Cortex of kidney (tissue), 1 donor: Measurements from ENCODE around the gene ADCY1.

Source experiments
- DNase-seq: peaks from one replicate; lab custom pipeline; 2025; lab: John Stamatoyannopoulos, UW

ADCY1 gene

DNA sequence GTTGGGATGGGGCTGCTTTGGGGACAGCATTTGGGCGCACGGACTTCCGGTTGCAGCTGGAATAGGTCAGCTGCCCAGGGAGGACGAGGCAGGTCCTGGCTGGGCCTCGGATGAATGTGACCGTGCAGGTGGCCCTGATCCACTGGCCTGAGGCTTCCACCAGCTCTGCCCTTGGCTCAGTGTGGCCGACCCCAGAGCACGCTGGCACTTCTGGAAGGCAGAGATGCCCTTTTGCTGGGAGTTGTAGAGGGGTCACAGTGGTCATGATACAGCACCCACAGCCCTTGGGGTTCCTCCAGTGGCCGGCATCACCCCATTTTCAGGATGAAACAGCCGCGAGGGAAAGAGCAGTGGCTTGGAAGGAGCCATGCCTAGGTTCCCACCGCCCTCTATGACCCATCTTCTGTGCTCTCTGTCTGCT, 19.0 kb downstream of the ADCY1 start:
- no peak for DNase-seq

DNA sequence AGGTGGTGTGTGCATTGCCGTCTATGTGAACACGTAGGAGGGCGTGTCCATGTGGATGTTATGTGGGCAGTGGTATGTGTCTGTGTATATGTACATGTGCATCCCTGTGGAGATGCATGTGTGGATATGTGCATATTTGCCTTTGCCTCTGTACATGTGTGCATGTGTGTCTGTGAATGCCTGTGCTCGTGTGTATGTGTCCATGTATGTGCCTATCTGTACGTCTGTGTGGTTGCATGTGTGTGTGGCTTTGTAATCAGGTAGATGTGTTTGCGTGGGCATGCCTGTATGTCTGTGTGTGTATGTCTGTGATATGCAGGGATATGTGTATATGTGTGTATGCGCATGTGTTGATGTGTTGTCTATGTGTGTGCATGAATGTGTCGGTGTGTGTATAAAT, 19.7 kb downstream of the ADCY1 start:
- DNase-seq, result no peak

DNA sequence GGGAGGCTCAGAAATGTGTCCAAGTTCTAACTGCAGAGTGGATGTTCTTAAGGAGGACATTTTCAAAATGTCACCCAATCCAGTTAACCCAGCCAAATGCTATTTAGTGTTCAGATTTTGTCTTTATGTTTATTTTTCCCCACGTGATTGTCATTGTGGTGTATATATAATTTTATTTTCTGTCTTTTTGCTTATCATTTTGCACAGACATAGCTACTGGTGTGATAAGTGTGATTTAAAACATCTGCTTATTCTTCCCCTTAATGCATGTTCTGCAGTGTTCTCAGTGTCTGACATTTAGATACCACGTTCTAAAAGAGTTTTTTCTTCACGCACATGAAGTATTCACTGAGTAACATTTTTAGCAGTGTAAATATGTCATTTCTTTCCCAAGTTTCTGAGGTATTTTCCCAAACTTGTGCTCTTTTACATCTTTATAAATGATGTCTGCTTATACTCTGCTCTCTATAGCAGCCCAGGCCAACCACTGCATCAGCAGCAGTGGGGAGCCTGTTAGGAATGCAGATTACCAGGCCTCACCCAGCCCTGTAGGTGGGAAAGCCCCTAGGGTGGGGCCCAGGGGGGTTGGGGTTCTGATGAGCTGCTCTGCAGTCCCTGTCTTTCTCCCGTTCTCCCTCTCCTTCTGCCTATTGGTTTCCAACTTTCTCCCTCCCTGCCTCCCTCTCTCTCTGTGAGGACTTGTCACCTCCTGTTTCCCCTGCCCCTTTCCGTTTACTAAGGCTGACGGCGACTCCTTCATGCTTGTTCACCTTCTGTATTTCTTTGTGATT, 20.8 kb downstream of the ADCY1 start:
- no peak for DNase-seq

DNA sequence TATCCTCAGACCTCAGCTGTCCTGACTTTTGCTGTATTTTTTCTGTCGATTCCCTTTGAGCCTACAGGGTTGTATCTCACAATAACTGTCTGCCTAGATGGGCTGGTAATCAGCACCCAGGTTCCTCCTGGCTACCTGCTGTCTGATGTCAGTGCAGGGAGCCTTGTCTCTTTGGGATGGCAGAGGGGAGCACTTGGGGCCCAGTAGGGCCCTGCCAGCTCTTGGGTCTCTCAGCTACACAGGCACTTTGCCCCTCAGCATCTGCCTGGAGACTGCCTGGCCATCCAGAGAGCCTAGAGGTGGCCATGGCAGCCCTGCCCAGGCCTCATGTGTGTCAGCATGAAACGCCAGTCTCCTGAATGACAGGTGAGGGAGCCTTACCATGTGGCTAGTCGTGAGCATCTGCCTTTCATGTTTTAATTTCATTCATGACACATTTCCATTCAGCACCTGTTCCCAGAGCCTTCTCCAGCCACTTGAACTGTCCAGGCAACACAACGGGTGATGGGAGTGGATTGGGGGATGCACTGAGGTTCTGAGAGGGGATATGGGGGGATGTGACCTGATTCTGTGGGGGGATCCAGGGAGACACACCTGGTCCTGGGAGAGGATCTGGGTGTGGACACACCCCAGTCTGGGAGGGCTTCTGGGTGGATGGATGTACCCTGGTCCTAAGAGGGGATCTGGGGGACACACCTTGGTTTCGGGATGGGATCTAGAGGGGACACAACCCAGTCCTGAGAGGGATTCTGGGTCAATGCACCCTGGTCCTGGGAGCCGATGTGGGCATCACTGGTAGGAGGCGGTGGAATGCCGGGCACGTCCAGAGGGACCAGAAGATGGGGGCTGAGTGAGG, 21.9 kb downstream of the ADCY1 start:
- DNase-seq, result no peak

DNA sequence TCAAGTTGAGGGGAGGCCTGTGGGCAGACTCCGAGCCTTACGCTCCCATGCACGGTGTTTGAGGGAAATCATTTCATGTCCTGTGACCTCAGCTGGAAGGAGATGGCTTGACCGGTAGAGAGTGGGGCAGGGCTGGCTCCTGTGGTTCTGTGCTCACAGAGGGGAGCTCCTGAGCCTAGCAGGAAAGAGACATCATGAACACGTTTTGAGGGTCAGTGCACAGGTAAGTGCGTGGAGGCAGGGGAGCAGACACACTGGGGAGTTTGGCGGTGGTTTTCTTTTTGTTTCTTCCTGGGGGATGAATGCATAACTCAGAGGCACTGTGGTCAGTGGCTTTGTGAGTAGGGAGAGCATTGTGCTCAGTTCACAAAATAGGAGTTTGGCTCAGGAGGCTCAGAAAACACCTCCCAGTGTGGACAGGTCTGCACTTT, 22.5 kb downstream of the ADCY1 start:
- no peak for DNase-seq

DNA sequence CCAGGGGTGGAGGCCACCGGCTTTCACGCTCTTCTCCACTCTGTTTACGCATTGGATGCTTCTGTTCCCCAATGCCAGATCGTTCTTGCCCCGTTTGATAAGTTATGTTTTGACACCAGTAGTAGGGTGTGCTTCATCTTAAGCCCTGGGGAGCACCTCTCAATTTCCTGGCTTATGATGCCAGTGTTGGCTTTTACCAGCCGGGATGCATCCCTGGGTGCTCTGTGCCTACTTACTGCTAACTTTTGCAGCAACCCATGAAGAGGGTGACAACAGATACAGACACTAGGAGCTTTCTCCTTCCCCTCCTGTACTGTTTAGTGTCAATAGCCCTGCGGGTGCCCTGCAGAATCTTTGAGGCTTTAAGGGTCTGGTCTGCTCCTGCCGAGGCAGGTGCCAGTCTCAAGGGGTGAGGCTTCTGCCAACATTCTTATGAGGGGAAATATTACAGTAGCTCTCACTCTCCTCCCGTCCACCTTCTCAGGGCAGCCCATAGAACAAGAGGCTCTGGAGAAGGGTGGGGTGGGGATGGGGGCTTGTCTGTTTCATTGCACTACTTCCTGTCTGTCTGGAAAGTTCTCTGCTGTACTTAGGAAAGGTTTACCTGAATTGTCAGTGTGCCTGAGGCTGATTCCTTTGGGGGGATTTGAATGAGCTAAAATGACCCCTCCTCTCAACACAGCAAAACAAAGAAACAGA, 23.3 kb downstream of the ADCY1 start:
- no peak for DNase-seq

DNA sequence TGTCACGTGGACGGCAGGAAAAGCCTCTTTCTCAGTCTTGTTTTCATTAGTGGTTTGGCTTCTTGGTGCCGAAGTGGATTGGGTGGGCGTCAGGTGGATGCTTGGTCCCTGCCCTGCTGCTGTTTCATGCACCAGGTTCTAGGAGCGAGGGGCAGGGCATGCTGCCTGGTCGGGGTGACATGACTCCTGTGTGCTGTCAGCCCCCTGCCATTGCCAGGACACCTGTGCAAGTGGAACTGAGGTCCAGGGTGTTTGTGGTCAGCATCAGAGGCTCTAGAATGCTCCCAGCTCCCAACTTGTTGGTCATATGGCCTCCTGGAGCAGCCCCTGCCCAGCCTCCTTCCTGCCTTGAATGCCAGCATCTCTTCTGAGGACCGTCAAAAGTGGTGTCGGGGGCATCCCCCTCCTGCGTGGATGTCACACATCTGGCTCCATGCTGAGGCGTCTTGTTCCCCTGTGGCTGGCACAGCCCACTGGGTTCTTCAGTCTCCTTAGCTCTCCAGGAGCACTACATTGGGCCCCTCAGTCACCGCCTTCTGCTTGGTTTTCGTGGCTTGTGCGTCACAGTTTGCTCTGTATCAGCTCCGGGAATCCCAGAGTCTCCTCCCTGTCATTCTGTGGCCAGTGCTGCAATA, 24.8 kb downstream of the ADCY1 start:
- DNase-seq, result no peak

DNA sequence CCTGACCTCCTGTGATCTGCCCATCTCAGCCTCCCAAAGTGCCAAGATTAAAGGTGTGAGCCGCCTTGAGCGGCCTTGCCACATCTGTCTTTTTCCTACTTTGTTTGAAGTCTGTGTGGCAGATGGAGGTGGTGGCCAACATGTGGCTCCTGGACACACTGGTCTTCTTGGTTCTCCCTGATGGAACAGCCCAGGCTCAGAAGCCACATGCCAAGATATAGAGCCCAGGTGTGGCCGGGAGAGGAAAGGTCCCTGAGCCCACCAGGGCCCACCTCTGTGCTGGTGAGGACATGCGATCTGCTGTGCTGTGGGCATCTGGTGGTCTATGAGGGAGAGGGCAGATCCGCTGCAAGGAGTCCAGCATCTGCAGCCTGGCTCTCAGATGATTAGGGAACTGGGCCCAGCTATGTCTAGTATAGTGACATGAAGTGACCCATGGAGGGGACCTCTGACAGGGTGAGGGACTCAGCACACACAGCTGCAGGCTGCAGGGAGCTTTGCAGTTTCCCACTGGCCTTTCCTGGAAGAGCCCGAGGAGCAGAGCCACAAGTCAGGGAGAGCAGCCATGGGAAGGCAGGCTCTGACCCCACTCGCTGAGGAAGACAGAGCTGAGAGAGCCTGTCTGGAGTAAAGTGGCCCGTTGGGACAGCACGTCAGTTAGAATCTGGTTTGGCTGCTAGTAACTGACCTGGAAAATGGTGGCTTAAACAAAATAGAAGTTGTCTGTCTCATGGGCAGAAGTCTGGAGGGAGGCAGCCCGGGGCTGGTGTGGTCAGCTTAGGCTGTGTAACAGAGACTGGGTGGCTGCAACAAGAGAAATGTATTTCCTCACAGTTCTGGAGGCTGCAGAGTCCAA, 25.9 kb downstream of the ADCY1 start:
- DNase-seq, result no peak

DNA sequence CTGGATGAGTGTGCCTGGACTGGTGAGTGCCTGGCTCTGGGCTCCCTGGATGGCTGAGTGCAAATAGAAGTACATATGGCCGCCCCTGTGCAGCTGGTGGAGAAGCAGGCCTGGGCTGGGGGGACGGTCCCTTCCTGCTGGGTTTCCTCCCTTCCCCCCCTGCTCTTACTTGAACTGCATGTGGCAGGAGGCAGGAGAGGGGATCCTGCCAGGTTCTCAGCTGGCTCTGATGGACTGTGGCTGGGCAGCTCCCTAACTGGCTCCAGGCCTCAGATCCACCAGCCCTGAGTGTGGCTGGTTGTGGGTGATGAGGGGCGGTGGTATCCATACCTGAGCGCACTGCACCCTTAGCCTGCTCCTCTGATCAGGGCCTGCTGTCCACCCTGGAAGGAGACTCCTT, 26.9 kb downstream of the ADCY1 start:
- no peak for DNase-seq

DNA sequence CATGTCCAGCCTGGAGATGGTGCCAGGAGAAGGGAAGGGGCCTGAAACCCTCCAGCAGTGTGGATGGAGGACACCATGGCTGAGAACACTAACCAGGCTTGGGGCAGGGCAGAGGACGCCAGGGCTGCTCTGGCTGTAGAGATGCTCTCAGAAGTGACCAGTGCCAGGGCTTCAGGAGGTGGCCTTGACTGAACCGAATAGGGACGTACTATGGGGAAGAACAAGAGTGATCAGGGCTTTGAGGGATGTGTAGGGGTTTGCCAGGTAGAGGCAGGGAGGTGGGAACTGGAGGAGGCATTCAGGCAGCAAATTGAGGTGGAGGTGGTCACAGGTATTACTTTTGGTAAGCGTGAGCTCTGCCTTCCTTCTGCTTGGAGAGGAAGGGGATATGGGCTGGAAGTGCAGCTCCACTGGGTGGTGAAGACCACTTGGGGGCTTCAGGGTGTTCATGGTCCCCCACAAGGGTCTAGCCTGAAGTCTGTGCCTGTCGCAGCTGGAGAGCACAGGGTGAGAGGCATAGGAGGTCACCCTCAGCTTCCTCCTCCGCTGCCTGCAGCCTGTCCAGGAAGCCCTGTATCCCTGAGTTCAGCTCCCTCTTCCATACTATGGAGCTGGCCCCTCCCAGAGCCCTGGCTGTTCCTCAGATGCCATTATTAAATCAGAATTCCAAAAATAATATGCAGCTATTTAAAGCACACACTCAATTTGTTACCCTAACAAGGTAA, 27.8 kb downstream of the ADCY1 start:
- DNase-seq, result no peak

DNA sequence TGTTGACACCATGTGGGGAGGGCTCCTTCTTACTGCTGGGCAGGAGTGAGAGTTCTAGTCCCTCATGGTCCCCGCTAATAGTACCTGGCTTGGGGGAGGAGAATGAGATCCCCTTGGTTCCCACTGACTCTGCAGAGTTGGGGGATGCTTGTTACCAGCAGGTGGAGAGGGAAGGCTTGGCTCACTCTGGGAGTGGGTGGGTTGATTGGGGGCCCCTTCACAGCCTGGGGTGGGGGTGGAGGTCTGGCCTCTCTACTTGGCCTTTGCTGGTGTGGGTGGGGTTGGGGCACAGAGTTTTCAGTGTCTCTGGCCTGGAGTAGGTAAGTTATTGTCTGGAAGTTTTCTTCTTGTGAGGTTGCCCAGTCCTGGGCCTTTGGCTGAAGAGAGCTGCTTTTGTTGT, 31.9 kb downstream of the ADCY1 start:
- no peak for DNase-seq

DNA sequence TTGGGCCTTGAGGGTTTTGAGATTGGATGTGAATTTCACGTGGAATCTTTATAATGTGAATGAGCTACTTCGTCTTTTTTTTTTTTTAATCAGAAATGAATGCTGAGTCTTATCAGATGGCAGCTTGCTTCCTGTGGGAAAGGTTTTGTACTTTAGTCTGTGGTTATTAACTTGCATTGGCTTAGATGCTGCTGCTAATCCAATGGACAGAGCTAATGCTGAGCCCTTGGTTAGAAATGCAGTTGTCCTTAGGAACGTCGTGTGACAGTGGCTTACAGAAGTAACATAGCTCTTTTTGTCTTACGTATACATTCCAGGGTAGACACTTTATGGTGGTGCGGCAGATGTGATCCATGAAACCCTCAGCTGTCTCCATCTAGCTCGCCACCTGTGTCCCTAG, 32.8 kb downstream of the ADCY1 start:
- no peak for DNase-seq

DNA sequence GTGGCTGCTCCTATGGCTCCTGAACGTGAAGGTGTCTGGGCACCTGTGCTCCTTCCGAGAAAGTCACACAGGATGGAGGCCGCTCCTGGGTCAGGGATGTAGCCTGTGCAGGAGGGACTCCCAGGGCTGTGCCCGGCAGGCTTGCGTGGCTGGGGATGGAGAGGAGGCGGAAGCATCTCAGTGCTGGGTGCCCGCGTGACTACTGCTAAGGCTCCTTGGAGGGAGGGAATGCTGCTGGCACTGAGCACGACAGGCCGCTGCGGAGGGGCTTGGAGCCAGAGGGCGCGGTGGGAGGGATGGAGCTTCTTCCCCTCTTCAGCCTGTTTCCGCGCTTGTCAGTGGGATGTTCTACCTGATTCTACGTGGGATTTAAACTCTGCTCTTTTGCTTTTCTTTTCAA, 35.0 kb downstream of the ADCY1 start:
- no peak for DNase-seq

DNA sequence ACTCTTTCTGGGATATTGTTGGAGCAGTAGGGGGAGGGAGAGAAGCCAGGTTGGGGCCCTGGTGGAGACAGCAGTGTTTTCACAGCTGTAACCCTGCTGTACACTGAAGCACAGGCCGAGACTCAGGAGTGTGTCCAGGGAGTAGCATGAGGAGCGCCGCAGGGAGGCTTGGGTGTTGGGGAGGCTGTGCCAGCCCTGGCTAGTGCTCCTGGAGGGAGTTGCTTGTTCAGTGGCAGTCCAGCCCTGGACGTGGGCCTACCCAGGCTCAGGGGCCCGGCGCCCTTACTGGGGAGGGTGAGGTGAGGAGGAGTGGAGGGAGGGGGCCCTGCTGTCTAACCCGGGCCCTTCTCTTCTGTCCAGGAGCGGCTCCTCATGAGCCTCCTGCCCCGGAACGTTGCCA, 35.9 kb downstream of the ADCY1 start:
- DNase-seq, result no peak

DNA sequence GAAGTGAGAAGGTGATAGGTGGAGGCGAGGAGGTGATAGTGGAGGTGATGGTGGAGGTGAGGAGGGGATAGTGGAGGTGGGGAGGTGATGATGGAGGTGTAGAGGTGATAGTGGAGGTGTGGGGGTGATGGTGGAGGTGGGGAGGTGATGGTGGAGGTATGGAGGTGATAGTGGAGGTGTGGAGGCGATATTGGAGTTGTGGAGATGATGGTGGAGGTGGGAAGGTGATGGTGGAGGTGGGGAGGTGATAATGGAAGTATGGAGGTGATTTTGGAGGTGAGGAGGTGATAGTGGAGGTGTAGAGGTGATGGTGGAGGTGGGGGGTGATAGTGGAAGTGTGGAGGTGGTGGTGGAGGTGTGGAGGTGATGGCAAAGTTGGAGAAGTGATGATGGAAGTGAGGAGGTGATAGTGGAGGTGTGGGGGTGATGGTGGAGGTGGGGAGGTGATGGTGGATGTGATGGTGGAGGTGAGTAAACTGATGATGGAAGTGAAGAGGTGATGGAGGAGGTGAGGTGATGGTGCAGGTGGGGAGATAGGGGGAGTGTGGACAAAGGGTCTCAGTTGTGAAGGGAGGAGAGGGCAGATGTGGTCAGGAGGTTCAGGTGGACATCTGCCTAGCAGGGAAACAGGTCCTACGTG, 36.6 kb downstream of the ADCY1 start:
- DNase-seq, result no peak

DNA sequence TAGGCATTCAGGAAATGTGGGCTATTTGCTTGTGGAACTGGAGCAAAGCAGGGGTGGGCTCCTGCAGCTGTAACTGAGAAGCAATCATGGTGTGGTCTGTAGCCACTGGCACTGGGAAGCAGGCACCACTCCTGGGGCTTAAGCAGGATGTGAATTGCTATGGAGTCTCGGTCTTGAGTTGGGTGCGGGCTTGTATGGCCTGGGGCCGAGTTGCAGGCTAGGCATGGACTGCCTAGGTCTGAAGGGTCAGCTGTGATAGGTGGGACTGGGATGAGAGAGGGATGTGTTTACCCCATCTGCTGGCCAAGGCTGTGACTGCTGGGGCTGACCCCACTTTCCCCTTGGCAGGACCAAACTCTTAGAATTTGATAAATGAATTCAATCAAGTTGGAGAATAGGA, 43.0 kb downstream of the ADCY1 start:
- no peak for DNase-seq

DNA sequence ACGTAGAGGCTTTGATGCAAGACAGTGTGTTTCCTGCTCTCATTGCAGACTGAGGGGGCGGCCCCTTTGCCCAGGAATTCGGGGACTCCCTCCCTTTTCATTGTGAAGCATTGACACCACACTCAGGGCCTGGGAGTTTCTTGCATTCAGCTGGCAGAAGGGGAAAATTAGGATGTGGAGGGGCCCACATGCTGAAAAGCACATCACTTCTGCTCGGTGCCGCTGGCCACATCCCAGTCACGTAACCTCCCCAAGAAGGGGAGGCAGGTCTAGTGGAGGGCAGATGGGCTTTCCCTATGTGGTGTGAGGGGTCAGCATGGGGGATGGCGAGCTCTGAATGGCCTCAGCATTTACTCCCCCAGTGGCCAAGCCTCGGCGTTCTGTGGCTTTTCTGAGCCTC, 47.9 kb downstream of the ADCY1 start:
- no peak for DNase-seq

DNA sequence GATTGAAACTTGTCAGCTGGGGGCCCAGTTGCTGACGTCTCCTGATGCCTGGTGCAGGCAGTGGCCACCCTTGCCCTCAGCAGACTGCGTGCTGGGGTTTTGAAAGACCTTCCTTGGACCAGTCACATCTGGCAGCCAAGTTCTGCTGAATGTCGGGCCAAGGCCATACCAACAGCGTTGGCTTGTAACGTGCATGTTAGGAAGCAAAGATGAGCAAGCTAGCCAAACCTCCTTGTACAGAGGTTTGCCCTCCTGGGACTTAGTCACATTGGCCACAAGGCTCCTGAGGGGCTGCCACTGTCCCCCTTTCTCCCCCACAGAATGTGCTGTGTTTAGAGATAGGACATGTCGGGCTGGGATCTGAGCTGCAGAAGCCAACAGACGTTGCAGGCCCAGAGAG, 49.0 kb downstream of the ADCY1 start:
- no peak for DNase-seq

DNA sequence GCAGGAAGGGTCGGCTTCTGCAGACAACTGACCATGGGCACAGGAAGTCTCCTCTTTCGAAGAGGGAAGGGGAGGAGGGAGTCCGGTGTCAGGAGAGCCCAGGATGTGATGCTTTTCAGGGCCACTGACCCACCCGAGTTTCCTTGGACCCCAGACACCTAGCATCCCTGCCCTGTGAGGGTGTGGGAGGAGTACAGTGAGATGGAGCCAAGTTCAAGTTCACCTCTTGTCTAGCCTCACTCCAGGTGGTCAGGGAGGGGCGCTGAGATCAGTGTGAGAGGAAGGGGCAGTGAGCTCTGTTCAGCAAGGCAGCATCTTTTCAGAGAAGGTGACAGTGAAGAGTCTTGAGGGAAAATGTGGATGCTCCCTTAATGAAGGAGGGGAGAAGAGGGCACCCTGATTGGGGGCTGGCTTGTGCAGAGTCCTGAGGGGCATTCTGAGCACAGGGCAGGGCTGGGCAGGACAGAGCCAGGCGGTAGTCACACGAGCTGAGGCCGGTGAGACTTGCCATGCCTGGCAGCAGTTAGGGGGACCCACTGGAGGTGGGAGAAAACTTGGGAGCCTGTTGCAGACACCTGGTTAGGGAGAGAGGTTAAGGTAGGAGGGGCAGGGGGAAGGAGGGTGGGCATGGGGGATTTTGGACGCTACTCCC, 49.7 kb downstream of the ADCY1 start:
- no peak for DNase-seq

DNA sequence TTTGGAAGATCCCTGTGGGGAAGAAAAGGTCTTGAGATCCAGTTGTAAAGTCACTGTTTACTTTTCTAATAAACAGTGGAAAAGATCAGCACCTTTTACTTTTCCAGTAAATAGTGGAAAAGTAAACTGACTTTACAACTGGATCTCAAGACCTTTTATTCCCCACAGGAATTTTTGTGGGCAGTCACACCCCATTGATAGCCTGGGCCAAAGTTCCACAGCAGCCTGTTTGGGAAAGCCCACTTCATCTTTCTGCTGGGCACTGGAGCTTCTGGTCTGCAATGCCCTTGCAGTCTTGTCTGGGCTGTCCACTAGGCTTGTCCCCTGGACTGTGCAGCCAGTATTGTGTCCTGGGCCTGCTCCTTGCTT, 50.2 kb downstream of the ADCY1 start:
- DNase-seq, result no peak
